Astrocyte (in vitro differentiated cells and primary cell): ENCODE measurements around the gene PCSK4. TPM values are rescaled to one million over a fixed set of nuclear protein-coding genes. Genes with fewer than 3 reads are reported as not detected.

Source experiments
- DNase-seq: peaks from one replicate; pipeline ENCODE4 v3.0.0-alpha.2; 2010; ENCODE audit warnings: low read depth
- FAIRE-seq: peaks from 2 replicates; lab custom pipeline; 2011; peaks lifted over from hg19 to GRCh38; lab: Jason Lieb, UNC
- H2AFZ ChIP-seq: 2 replicates; pipeline ENCODE4 v1.6.0; 2012; ENCODE audit warnings: low read depth, low read length, inconsistent platforms
- H3K27ac ChIP-seq: 2 replicates; pipeline ENCODE4 v1.5.1; 2011; ENCODE audit warnings: low read depth, low read length, inconsistent platforms
- H3K27me3 ChIP-seq: 2 replicates; pipeline ENCODE4 v1.6.0; 2011; ENCODE audit warnings: low read length, inconsistent platforms; ENCODE audit not compliant: insufficient read depth
- H3K36me3 ChIP-seq: 2 replicates; pipeline ENCODE4 v1.5.1; 2011; ENCODE audit warnings: low read length, inconsistent platforms; ENCODE audit not compliant: insufficient read depth
- H3K4me1 ChIP-seq: 2 replicates; pipeline ENCODE4 v1.5.1; 2011; ENCODE audit warnings: low read length, inconsistent platforms; ENCODE audit not compliant: insufficient read depth
- H3K4me2 ChIP-seq: 2 replicates; pipeline ENCODE4 v1.6.0; 2012; ENCODE audit warnings: low read length, inconsistent platforms
- H3K4me3 ChIP-seq: 2 replicates; pipeline ENCODE4 v1.5.1; 2011; ENCODE audit warnings: low read depth, mild to moderate bottlenecking, low read length, inconsistent platforms; ENCODE audit not compliant: insufficient read depth
- H3K79me2 ChIP-seq: 2 replicates; pipeline ENCODE4 v1.6.0; 2012; ENCODE audit warnings: mild to moderate bottlenecking, low read length, inconsistent platforms; ENCODE audit not compliant: insufficient read depth
- H3K9ac ChIP-seq: 2 replicates; pipeline ENCODE4 v1.6.0; 2012; ENCODE audit warnings: mild to moderate bottlenecking, low read length, inconsistent platforms
- H3K9me3 ChIP-seq: 2 replicates; pipeline ENCODE4 v1.5.1; 2012; ENCODE audit warnings: low read depth, mild to moderate bottlenecking, low read length, inconsistent platforms; ENCODE audit not compliant: insufficient read depth
- H4K20me1 ChIP-seq: 2 replicates; pipeline ENCODE4 v1.6.0; 2012; ENCODE audit warnings: low read length, inconsistent platforms; ENCODE audit not compliant: insufficient read depth
- H3K27ac Mint-ChIP-seq: one replicate; pipeline ENCODE4 v1.8.0; 2021; ENCODE audit warnings: mild to moderate bottlenecking, mixed read lengths; ENCODE audit not compliant: unreplicated experiment
- H3K27me3 Mint-ChIP-seq: one replicate; pipeline ENCODE4 v1.8.0; 2021; ENCODE audit warnings: low read depth, mixed read lengths; ENCODE audit not compliant: unreplicated experiment
- H3K36me3 Mint-ChIP-seq: one replicate; pipeline ENCODE4 v1.8.0; 2021; ENCODE audit warnings: low read depth, mixed read lengths; ENCODE audit not compliant: unreplicated experiment
- H3K4me1 Mint-ChIP-seq: one replicate; pipeline ENCODE4 v1.8.0; 2021; ENCODE audit warnings: low read depth, mixed read lengths; ENCODE audit not compliant: unreplicated experiment
- H3K4me3 Mint-ChIP-seq: one replicate; pipeline ENCODE4 v1.8.0; 2021; ENCODE audit warnings: mild to moderate bottlenecking, moderate library complexity, mixed read lengths; ENCODE audit not compliant: unreplicated experiment
- H3K9me3 Mint-ChIP-seq: one replicate; pipeline ENCODE4 v1.8.0; 2021; ENCODE audit warnings: mild to moderate bottlenecking, mixed read lengths; ENCODE audit not compliant: unreplicated experiment
- EZH2 ChIP-seq: IDR thresholded peaks from 2 replicates; pipeline ENCODE4 v1.6.1; 2012; ENCODE audit warnings: mild to moderate bottlenecking, low read length, inconsistent platforms; ENCODE audit not compliant: insufficient read depth
- total RNA-seq: library from RNA; stranded (reverse); gene quantifications from 2 replicates; pipeline ENCODE4 v1.2.1, GENCODE V29; 2021
- TF ChIP-seq, protein P1 (sequence below): IDR thresholded peaks from 2 replicates; pipeline ENCODE4 v1.5.1; 2011; ENCODE audit warnings: low read depth, mild to moderate bottlenecking, inconsistent platforms, low read length, moderate library complexity; ENCODE audit not compliant: insufficient read depth

PCSK4 gene
- total RNA-seq, 1 donor from 2014 or later = 2.7 TPM

DNA sequence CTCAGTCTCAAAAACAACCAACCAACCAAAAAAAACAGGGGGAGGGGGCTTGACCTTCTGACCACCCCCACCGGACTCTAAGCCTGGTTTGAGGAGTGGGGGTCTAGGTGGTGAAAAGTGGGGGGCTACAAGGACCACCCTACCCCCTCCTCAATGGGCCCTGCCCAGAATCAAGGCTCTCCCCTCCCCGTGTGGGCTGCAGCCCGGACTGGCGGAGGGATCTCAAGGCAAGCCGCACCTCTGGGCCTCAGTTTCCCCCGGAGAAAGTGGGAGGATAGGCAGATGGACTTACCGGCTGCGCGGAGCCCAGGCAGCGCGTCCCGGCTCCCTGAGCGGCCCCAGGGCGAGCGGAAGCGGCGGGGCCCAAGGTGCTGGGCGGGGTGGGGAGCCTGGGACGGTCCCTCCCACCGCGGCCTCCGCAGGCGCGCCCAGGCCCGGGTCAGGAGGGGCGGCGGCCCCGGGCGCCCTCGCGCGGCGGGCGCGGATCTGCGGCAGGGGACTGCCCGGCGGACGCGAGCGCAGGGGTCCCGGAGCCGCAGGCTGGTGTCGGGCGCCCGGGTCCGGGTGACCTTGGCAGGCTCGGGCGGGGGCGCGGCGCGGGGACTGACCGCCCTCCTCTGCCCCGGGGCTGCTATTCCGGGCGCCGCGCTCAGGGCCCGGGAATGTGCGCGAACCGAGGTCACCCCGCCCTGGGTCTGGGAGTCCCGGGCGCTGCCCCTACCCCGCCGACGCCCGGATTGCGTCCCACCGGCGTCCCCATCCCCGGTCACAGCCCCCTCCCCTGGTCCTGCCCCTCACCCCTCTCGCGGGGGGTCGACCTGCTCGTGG is 22.7 kb upstream of the PCSK4 start, which contains the start of gene ADAMTSL5:
Gene ADAMTSL5 (minus strand): TSS at position 349 of the 828 bp plus-strand sequence. CDS start 2,076 bp downstream, outside the sequence.
- peak within 1 kb of the TSS; percentile 82 for H3K4me2 ChIP-seq

DNA sequence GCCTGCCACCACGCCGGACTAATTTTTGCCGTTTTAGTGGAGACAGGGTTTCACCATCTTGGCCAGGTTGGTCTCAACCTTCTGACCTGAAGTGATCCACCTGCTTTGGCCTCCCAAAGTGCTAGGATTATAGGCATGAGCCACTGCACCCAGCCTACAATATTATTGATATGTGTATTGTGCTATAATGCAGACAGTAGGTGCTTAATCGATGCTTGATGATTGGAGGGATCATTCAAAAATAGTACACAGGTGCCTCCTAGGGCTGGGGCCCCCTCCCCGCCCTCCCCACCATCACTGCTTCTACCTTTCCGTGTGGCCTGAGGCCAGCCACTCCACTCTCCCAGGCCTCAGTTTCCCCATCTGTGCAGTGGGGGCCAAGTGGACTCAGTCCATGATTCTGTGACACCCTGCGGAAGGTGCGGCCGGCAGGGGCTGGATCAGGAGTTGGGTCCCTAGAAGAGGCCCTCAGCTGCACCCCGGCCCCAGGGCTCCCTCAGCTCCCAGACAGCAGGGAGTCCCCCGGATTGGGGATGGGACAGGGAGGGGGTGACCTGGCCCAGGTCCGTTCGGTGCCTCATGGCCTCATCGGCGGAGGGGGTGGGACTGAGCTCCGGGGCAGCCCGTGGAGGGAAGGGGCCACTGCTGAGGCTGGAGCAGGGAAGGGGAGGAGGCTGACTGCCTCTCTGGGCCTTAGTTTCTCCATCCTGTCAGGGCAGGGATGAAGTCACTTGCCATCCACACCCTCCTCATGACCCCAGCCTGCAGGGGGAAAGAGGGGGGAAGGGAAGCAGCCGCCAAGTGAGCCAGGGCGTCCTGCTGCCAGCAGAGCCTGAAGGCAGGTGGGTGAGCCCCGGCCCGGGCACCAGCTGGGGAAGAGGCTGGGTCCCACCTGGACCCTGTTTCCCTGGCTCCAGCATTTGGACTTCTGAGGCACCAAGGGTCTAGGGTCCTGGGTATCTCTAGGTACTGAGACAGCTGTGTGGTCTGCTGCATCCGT is 21.5 kb upstream of the PCSK4 start:
- peak overlapping the region; percentile 79 for H3K4me3 Mint-ChIP-seq
- H3K4me3 ChIP-seq = no peak overlapping the region
- H2AFZ ChIP-seq = no peak overlapping the region

More for the DNA sequence above, 22.7 kb upstream of the PCSK4 start, which contains the start of gene ADAMTSL5:
- H3K9me3 Mint-ChIP-seq = no peaks in the 10 kb centered on the region
- H3K79me2 ChIP-seq = no peaks in the 10 kb centered on the region
- H3K27me3 ChIP-seq = peaks cover 2% of the 10 kb centered on the region
- H3K9me3 ChIP-seq = peaks cover 9% of the 10 kb centered on the region
- peak within 1 kb of the TSS; percentile 79 for H3K4me3 Mint-ChIP-seq
- no peak within 1 kb of the TSS for H3K27ac Mint-ChIP-seq
- peak within 1 kb of the TSS; percentile 62 for H3K9ac ChIP-seq
- H3K27ac ChIP-seq = no peak within 1 kb of the TSS
- H2AFZ ChIP-seq = peak within 1 kb of the TSS; percentile 47
- peaks cover 4% of the 10 kb centered on the region for H3K4me1 ChIP-seq
- no peaks in the 10 kb centered on the region for H3K36me3 ChIP-seq
- FAIRE-seq (no peak), DNase-seq (no peak)
- peaks cover 12% of the 10 kb centered on the region for H3K27me3 Mint-ChIP-seq
- TF ChIP-seq, protein P1, sequence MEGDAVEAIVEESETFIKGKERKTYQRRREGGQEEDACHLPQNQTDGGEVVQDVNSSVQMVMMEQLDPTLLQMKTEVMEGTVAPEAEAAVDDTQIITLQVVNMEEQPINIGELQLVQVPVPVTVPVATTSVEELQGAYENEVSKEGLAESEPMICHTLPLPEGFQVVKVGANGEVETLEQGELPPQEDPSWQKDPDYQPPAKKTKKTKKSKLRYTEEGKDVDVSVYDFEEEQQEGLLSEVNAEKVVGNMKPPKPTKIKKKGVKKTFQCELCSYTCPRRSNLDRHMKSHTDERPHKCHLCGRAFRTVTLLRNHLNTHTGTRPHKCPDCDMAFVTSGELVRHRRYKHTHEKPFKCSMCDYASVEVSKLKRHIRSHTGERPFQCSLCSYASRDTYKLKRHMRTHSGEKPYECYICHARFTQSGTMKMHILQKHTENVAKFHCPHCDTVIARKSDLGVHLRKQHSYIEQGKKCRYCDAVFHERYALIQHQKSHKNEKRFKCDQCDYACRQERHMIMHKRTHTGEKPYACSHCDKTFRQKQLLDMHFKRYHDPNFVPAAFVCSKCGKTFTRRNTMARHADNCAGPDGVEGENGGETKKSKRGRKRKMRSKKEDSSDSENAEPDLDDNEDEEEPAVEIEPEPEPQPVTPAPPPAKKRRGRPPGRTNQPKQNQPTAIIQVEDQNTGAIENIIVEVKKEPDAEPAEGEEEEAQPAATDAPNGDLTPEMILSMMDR = no peak
- TF ChIP-seq EZH2 = no peak
- peaks cover under 1% of the 10 kb centered on the region for H3K36me3 Mint-ChIP-seq
- H3K4me1 Mint-ChIP-seq = no peaks in the 10 kb centered on the region
- H3K4me3 ChIP-seq = peak within 1 kb of the TSS; percentile 51
- H4K20me1 ChIP-seq = no peaks in the 10 kb centered on the region

More for the DNA sequence above, 21.5 kb upstream of the PCSK4 start:
- Histone ChIP-seq H3K36me3 (no peaks in the 10 kb centered on the region), H3K4me1 (peaks cover 4% of the 10 kb centered on the region), H3K9ac (no peak overlapping the region), H3K79me2 (no peaks in the 10 kb centered on the region), H3K27ac (no peak overlapping the region), H3K4me2 (no peak overlapping the region), H3K9me3 (peaks cover 9% of the 10 kb centered on the region), H3K27me3 (peaks cover 2% of the 10 kb centered on the region), H4K20me1 (no peaks in the 10 kb centered on the region)
- TF ChIP-seq, protein P1 = no peak
- no peak for TF ChIP-seq EZH2
- DNase-seq = no peak
- no peak for FAIRE-seq
- Mint-ChIP-seq H3K36me3 (peaks cover 3% of the 10 kb centered on the region), H3K27me3 (peaks cover 7% of the 10 kb centered on the region), H3K27ac (no peak overlapping the region), H3K9me3 (peaks cover 4% of the 10 kb centered on the region), H3K4me1 (no peaks in the 10 kb centered on the region)
